GM19452 (cell line): Measurements from ENCODE around the gene IGDCC3.

Source experiments
- ATAC-seq: cut with Tn5 transposase; IDR thresholded peaks from one replicate; pipeline ENCODE4 v1.9.1; 2021; ENCODE audit not compliant: unreplicated experiment

Gene IGDCC3

GRCh38 chr15:65329984-65330735 lies 47.6 kb downstream of the IGDCC3 start:
- ATAC-seq = no peak

- ATAC-seq = no peak
These were observed 48.4 kb downstream of the IGDCC3 start for GRCh38 chr15:65329288-65329983.

- no peak for ATAC-seq
These were observed 49.1 kb downstream of the IGDCC3 start for GRCh38 chr15:65328506-65329287.

GRCh38 chr15:65327651-65328393 lies 50.0 kb downstream of the IGDCC3 start:
- ATAC-seq = no peak

- no peak for ATAC-seq
These were observed 51.0 kb downstream of the IGDCC3 start for GRCh38 chr15:65326818-65327217.

GRCh38 chr15:65326117-65326526 lies 51.7 kb downstream of the IGDCC3 start:
- no peak for ATAC-seq

- no peak for ATAC-seq
These were observed 54.7 kb downstream of the IGDCC3 start for GRCh38 chr15:65323071-65323511.

GRCh38 chr15:65318870-65319356 lies 58.9 kb downstream of the IGDCC3 start:
- peak; percentile 61 for ATAC-seq

- no peak for ATAC-seq
These were observed 65.3 kb downstream of the IGDCC3 start for GRCh38 chr15:65312400-65312916.

GRCh38 chr15:65311760-65312159 lies 66.0 kb downstream of the IGDCC3 start:
- no peak for ATAC-seq

GRCh38 chr15:65310431-65311137 lies 67.2 kb downstream of the IGDCC3 start:
- ATAC-seq = no peak

- no peak for ATAC-seq
These were observed 67.9 kb downstream of the IGDCC3 start for GRCh38 chr15:65309882-65310418.

GRCh38 chr15:65307978-65308377 lies 69.8 kb downstream of the IGDCC3 start:
- no peak for ATAC-seq

- no peak for ATAC-seq
These were observed 71.3 kb downstream of the IGDCC3 start for GRCh38 chr15:65306551-65306950.

GRCh38 chr15:65305776-65306175 lies 72.0 kb downstream of the IGDCC3 start:
- ATAC-seq = no peak

- ATAC-seq = no peak
These were observed 72.5 kb downstream of the IGDCC3 start for GRCh38 chr15:65305150-65305758.

GRCh38 chr15:65304381-65305149 lies 73.2 kb downstream of the IGDCC3 start, which contains the start of gene RNU5B-1:
TSS of gene RNU5B-1 (plus strand) at chr15:65304677.
- peak; percentile 60 for ATAC-seq

GRCh38 chr15:65303687-65304380 lies 74.0 kb downstream of the IGDCC3 start:
- ATAC-seq = no peak
